H1 (cell line): ENCODE data around the gene C6orf120. TPM values are rescaled to one million over a fixed set of nuclear protein-coding genes. Genes with fewer than 3 reads are reported as not detected.

Source experiments
- EGR1 ChIP-seq: IDR thresholded peaks from 2 replicates; pipeline ENCODE4 v1.6.1; 2011; ENCODE audit warnings: low read depth, low read length, borderline replicate concordance
- GABPA ChIP-seq: IDR thresholded peaks from 2 replicates; pipeline ENCODE4 v1.6.1; 2011; ENCODE audit warnings: mild to moderate bottlenecking, low read length, moderate library complexity, borderline replicate concordance; ENCODE audit not compliant: insufficient read depth
- MAFK ChIP-seq: IDR thresholded peaks from 2 replicates; pipeline ENCODE4 v1.6.1; 2012; ENCODE audit warnings: low read depth, mild to moderate bottlenecking, improper control_type of control experiment, low read length
- NANOG ChIP-seq: IDR thresholded peaks from 2 replicates; pipeline ENCODE4 v1.6.1; 2011; ENCODE audit warnings: low read length, low read depth, mild to moderate bottlenecking, inconsistent platforms; ENCODE audit not compliant: insufficient read depth, poor library complexity, severe bottlenecking
- SAP30 ChIP-seq: fragments of 300-600 bp; sonication (generic); IDR thresholded peaks from 2 replicates; pipeline ENCODE4 v1.7.1; 2012; ENCODE audit warnings: low read length, moderate library complexity, mild to moderate bottlenecking, inconsistent platforms; ENCODE audit not compliant: insufficient read depth, insufficient replicate concordance
- SP4 ChIP-seq: IDR thresholded peaks from 2 replicates; pipeline ENCODE4 v1.6.1; 2012; ENCODE audit warnings: low read length, inconsistent platforms
- TAF1 ChIP-seq: IDR thresholded peaks from 2 replicates; pipeline ENCODE4 v1.6.1; 2011; ENCODE audit warnings: mild to moderate bottlenecking, low read depth, low read length
- TBP ChIP-seq: IDR thresholded peaks from 2 replicates; pipeline ENCODE4 v1.6.1; 2011; ENCODE audit warnings: low read depth, low read length, improper control_type of control experiment
- polyA plus RNA-seq, 7 experiments: library from polyadenylated mRNA; depleted of rRNA in 3 of 7; stranded (reverse) in 5 of 7; unstranded in 2 of 7; fragments of >200 nt in 5 of 7; fragments of 200-250 nt in 2 of 7; gene quantifications; 1 replicate in 5 of 7; 2 replicates in 1 of 7; 4 replicates in 1 of 7; pipeline versions ENCODE4 v1.2.1 to v1.2.3, GENCODE V29; 2011 to 2013; ENCODE audit warnings: missing spikeins in 2 of 7, mixed read lengths in 2 of 7
- total RNA-seq: library from RNA; stranded (reverse); fragmentation: NEBNext Ultra II Directional; extraction: Animal tissue kit (Norgen Biotek cat#: 25700); gene quantifications from 2 replicates; pipeline ENCODE4 v1.2.1, GENCODE V29; 2021

Gene C6orf120
- total and polyA plus RNA-seq, 2 of the 8 experiments (the other 6 are each of a cell fraction or from before 2014, with no cell fraction given): 16.2 to 30.6 TPM

DNA sequence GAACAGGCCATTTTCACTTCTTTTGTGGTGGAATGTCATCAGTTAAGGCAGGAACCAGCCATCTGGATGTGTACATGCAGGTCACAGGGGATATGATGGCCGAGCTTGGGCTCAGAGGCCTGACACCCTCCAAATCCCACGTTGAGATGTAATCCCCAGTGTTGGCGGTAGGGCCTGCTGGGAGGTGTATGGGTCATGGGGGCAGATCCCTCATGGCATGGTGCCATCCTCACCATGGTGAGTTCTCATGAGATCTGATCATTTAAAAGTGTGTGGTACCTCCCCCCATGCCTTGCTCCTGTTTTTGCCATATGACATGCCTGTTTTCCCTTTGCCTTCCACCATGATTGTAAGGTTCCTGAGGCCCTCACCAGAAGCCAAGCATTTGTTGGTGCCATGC, 26.9 kb upstream of the C6orf120 start (continued):
- no peak for TF ChIP-seq NANOG
- TF ChIP-seq SAP30: no peak
- no peak for TF ChIP-seq EGR1
- no peak for TF ChIP-seq TAF1
- TF ChIP-seq GABPA: no peak
- no peak for TF ChIP-seq MAFK
- no peak for TF ChIP-seq TBP
- no peak for TF ChIP-seq SP4
- TF ChIP-seq, all 59 proteins: peak for 0
